ENCODE measurements around the gene GUCA2B.

DNA sequence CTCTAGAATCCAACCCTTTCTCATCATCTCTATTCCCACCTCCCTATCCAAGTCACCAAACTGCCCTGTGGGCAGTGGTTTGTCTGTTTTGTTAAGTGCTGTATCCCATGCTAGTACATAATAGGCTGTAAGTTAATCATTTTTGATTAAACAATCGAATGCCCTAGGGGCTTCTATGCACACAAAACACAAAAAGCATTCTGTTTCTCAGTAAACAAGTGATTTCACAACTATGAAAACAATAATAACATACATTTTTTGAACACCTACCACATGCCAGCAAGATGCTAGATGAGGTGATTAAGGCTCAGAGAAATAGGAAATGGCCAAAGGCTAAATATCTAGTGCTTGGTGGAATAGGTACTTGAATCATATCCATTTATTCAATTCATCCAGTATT is 5.0 kb upstream of the GUCA2B start:
- TF ChIP-seq POLR2A (IDR thresholded peaks at IDR 0.05) = no peak
- TF ChIP-seq CTCF (IDR thresholded peaks at IDR 0.05) = no peak

Data from adrenal gland (tissue), 5 donors.